Activated naive CD4-positive, alpha-beta T cell treated with anti-CD3 and anti-CD28 coated beads for 36 hours (primary cell): ENCODE results near the gene PNLDC1. TPM values are rescaled to one million over a fixed set of nuclear protein-coding genes. Genes with fewer than 3 reads are reported as not detected.

ENCODE experiments used
- CTCF ChIA-PET: fragments of 350-600 bp; sonication (Branson Sonifier 250); formaldehyde crosslinking; loops from one replicate; lab custom pipeline; 2021; ENCODE audit warnings: antibody characterized with exemption; lab: Charles Lee
- DNase-seq: peaks from one replicate; pipeline ENCODE4 v3.0.0-alpha.2; 2020
- H3K27ac Mint-ChIP-seq: one replicate; pipeline ENCODE4 v1.8.0; 2021; ENCODE audit warnings: mild to moderate bottlenecking, mixed read lengths
- H3K27me3 Mint-ChIP-seq: one replicate; pipeline ENCODE4 v1.8.0; 2021; ENCODE audit warnings: low read depth, mixed read lengths
- H3K36me3 Mint-ChIP-seq: one replicate; pipeline ENCODE4 v1.8.0; 2021; ENCODE audit warnings: low read depth, mixed read lengths
- H3K4me1 Mint-ChIP-seq: one replicate; pipeline ENCODE4 v1.8.0; 2021; ENCODE audit warnings: low read depth, mixed read lengths
- H3K4me3 Mint-ChIP-seq: one replicate; pipeline ENCODE4 v1.8.0; 2021; ENCODE audit warnings: mild to moderate bottlenecking, moderate library complexity, mixed read lengths
- H3K9me3 Mint-ChIP-seq: one replicate; pipeline ENCODE4 v1.8.0; 2021; ENCODE audit warnings: mixed read lengths
- intact Hi-C: fragments of 100-400 bp; cut with micrococcal nuclease; formaldehyde crosslinking; loops from one replicate; pipeline ENCODE4 v1.15.1; 2023
- total RNA-seq, 2 experiments: library from RNA; stranded (reverse); gene quantifications; one replicate each; pipeline ENCODE4 v1.2.3, GENCODE V29; 2021

PNLDC1 gene, protein sequence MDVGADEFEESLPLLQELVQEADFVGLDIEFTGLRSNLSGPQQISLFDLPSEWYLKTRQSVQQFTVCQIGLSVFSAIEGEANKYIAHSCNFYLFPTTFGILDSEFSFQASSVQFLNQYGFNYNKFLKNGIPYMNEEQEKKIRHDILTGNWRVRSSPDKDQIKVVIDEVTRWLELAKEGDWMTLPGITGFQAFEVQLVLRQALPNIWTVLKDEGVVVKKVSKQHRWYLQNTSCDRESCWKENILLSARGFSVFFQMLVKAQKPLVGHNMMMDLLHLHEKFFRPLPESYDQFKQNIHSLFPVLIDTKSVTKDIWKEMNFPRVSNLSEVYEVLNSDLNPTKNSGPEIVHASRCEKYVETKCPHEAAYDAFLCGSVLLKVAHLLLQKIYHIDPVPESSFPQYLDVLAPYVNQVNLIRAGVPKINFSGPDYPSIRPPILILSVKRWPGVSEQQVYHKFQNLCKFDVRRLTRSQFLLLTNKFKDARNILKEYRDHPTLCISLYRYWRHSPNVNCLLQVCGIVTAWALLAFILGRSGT
- under 1 TPM in 1 of 2 experiments, not detected in 1; 0.40 TPM for total RNA-seq

DNA sequence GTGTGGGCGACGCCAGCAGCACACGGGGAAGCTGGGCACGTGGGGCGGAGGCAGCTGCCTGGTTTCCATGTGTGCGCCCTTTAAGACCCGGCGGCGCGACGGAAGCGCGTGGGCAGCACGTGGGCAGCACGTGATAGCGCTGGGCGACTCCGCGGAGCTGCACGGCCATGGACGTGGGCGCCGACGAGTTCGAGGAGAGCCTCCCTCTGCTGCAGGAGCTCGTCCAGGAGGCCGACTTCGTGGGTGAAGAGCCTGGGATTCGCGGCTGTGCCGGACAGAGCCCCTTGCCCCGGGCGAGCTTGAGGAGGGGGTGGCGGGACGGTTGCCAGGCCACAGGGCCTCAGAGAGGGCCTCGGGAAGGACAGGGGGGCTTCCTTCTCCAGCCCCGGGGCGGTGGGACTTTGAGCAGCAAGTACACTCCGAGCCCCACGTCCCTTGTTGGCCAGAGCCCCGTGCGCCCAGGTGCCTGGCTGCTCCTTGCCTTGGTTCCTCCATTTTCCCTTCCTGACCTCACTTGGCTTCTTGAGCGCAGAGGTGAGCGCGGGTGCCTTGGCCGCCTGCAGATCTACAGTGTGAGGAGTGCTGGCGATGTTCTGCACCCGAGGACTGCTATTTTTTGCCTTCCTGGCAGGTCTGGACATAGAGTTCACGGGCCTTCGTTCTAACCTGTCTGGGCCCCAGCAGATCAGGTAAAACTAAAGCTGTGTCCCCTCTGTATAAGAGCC, at the start of gene PNLDC1:
Gene PNLDC1, plus strand, starts transcription at position 136 of the 725 bp plus-strand sequence. Its CDS starts 32 bp downstream, at position 168.
- no peak for DNase-seq
- no peak within 1 kb of the TSS for H3K27ac Mint-ChIP-seq
- intact Hi-C loops: no loop called here
- H3K4me3 Mint-ChIP-seq: no peak within 1 kb of the TSS
- CTCF ChIA-PET: no interaction called here
- peaks cover 19% of the 10 kb centered on the region for H3K36me3 Mint-ChIP-seq
- no peaks in the 10 kb centered on the region for H3K9me3 Mint-ChIP-seq
- H3K4me1 Mint-ChIP-seq: peaks cover 23% of the 10 kb centered on the region
- H3K27me3 Mint-ChIP-seq: no peaks in the 10 kb centered on the region

DNA sequence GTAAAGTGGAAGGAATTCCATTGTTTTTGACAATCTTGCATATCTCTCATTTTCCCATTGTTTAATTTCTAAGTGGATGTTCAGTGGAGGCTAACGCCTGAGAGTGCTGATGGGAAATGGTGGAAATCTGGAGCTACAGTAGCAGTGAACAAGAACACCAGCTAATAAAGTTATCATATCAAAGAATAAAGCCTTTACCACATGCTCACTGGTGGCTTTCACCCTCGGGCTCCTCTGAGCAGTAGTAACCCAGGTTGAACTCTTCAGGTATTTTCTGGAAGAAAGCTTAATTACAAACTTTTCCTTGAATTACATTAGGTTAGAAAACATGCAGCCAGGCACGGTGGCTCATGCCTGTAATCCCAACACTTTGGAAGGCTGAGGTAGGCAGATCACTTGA, 48.6 kb upstream of the PNLDC1 start:
- H3K27ac Mint-ChIP-seq: no peak overlapping the region
- peaks cover 12% of the 10 kb centered on the region for H3K4me1 Mint-ChIP-seq
- H3K4me3 Mint-ChIP-seq: no peak overlapping the region
- no peak for DNase-seq
- no peaks in the 10 kb centered on the region for H3K27me3 Mint-ChIP-seq
- CTCF ChIA-PET: interaction anchor here (0.9 to 1.4 kb wide), 2 partner anchors 13 to 38 kb away, joined by 3 read pairs; partner anchors contain the start of gene TCP1
- peaks cover 42% of the 10 kb centered on the region for H3K36me3 Mint-ChIP-seq
- H3K9me3 Mint-ChIP-seq: no peaks in the 10 kb centered on the region
- intact Hi-C loops: loop anchor here (5.0 kb wide), 1 partner anchor 36 kb away; the partner anchor contains the start of gene TCP1

DNA sequence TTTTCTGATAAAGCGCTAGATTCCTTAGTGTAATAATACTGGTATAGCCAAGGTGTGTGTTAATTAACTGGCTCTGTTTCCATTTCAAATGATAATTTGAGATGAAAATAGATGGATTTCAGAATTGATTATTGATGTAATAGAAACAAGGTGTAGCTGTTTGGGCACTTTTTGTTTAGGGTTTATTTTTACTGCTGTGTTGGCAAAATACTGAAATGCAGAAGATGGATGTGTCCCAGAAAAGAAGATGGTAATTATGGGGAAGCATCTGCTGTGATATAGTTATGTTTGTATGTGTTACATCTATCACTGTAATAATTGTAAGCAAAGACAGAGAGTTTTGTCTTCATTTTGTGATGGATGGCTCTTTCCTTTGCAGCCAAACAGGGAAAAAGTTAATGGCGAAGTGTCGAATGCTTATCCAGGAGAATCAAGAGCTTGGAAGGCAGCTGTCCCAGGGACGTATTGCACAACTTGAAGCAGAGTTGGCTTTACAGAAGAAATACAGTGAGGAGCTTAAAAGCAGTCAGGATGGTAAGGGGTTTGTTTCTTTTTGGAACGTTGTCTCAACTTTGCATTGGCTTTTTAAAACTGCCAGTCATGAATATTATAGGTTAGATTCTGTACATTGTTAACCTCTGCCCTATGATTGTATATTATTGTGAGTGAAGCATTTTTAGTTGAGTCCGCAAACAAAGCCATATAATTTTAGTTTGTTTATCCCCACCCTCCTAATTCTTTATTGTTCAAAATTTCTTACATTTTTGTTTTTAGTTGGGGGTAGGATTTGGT, 46.8 kb upstream of the PNLDC1 start:
- Mint-ChIP-seq H3K36me3 (peaks cover 55% of the 10 kb centered on the region), H3K4me1 (peaks cover 14% of the 10 kb centered on the region), H3K9me3 (no peaks in the 10 kb centered on the region), H3K27ac (peak overlapping the region; percentile 38), H3K4me3 (no peak overlapping the region), H3K27me3 (no peaks in the 10 kb centered on the region)
- intact Hi-C loops: loop anchor here (5.0 kb wide), 1 partner anchor 34 kb away; the partner anchor contains the start of gene TCP1
- CTCF ChIA-PET: interaction anchor here (0.7 kb wide), 1 partner anchor 23 kb away, joined by 3 read pairs; no protein-coding TSS in a partner anchor
- no peak for DNase-seq

DNA sequence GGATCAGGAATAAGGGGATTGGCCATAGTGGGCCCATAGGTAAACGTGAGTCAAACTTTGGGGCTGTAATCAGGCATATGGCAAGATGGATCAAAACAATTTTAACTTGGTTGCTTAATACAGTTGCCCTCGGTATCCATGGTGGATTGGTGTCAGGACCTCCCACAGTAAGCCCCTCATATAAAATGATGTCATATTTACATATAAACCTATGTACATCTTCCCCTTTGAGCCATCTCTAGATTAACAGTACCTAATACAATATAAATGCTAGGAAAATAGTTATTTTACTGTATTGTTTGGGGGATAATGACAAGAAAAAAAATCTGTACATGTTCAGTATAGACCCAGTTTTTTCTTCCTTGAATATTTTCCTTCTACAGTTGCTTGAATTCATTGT, 45.7 kb upstream of the PNLDC1 start:
- intact Hi-C loops: loop anchor here (5.0 kb wide), 1 partner anchor 33 kb away; the partner anchor contains the start of gene TCP1
- Mint-ChIP-seq H3K27ac (no peak overlapping the region), H3K36me3 (peaks cover 51% of the 10 kb centered on the region), H3K27me3 (no peaks in the 10 kb centered on the region), H3K4me3 (no peak overlapping the region), H3K9me3 (no peaks in the 10 kb centered on the region), H3K4me1 (peaks cover 15% of the 10 kb centered on the region)
- DNase-seq: no peak
- CTCF ChIA-PET: no interaction called here

DNA sequence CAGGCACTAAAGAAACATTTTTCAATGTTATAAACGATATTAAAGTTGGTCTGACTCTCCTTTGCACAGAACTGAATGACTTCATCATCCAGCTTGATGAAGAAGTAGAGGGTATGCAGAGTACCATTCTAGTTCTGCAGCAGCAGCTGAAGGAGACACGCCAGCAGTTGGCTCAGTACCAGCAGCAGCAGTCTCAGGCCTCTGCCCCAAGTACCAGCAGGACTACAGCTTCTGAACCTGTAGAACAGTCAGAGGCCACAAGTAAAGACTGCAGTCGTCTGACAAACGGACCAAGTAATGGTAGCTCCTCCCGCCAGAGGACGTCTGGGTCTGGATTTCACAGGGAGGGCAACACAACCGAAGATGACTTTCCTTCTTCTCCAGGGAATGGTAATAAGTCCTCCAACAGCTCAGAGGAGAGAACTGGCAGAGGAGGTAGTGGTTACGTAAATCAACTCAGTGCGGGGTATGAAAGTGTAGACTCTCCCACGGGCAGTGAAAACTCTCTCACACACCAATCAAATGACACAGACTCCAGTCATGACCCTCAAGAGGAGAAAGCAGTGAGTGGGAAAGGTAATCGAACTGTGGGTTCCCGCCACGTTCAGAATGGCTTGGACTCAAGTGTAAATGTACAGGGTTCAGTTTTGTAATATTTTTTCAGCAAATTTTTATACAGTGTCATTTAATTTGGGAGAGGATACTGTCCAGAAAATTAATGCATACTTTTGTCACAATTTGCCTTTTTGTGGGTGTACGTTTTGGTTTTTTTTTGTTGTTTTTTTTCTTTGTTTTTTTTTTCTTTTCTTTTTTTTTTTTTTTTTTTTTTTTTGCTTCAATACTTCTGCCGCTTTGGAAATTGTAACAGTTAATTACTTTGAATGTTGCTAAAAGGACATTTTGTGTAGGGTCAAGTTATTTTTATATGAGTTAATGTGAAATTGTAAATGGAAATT, 44.8 kb upstream of the PNLDC1 start:
- CTCF ChIA-PET: no interaction called here
- no peaks in the 10 kb centered on the region for H3K27me3 Mint-ChIP-seq
- no peaks in the 10 kb centered on the region for H3K9me3 Mint-ChIP-seq
- DNase-seq: no peak
- H3K36me3 Mint-ChIP-seq: peaks cover 49% of the 10 kb centered on the region
- intact Hi-C loops: loop anchor here (5.0 kb wide), 1 partner anchor 32 kb away; the partner anchor contains the start of gene TCP1
- no peak overlapping the region for H3K4me3 Mint-ChIP-seq
- peaks cover 18% of the 10 kb centered on the region for H3K4me1 Mint-ChIP-seq
- peak overlapping the region; percentile 28 for H3K27ac Mint-ChIP-seq

DNA sequence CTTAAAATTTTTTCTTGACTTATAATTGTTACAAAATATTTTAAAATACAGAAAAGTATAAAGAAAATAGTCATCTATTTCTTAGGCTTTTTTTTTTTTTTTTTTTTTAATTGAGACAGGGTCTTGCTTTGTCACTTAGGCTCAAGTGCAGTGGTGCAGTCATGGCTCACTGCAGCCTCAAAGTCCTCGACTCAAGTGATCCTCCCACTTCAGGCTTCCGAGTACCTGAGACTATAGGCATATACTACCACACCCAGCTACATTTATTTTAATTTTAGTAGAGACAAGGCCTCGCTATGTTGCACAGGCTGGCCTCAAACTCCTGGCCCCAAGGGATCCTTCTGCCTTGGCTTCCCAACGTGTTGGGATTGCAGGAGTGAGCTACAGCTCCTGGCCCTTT, 43.6 kb upstream of the PNLDC1 start:
- no peaks in the 10 kb centered on the region for H3K27me3 Mint-ChIP-seq
- CTCF ChIA-PET: no interaction called here
- peaks cover 28% of the 10 kb centered on the region for H3K4me1 Mint-ChIP-seq
- H3K9me3 Mint-ChIP-seq: no peaks in the 10 kb centered on the region
- peak overlapping the region; percentile 27 for H3K27ac Mint-ChIP-seq
- intact Hi-C loops: no loop called here
- H3K4me3 Mint-ChIP-seq: no peak overlapping the region
- peaks cover 52% of the 10 kb centered on the region for H3K36me3 Mint-ChIP-seq
- DNase-seq: no peak

DNA sequence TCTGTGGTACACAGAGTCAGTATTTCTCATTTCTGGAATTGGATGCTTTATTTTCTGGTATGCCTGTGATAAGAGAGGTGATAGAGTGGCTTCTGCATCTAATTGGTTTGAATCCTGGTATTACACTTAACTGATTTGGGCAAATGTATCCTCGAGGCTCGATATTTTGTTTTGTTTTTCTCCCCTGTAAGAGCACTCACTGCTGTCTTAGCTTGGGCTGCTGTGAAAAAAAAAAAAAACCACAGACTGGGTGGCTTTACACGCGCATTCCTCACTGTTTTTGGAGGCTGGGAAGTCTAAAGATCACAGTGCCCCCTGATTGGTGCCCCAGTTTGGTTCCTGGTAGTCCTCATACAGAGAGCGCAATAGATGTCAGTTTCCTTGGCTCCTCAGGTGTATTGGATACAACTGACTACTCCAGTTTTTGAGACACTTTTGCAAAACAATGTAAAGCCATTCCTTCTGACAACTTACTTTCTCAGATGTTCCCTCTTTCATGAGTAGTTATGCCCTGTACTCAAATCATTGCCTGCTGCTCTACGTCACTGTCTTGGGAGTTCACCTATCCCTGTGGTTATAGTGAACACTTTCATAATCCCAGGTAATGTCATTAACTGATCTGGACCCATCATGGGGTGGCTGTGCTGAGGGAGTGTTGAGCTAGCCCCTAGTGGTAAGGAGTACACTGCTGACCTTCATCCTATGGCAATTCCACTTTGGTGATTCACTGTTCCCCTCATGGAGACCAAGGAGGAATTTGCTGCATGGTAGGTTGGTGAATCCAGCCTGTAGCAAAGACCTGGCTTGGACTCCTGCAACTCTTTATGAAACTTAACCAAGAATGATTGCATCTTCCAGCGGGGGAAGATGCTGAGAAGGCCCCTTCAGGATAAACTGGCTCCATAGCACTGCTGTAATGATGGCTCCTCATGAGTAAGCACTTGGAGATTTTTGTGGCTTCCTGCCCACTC, 41.8 kb upstream of the PNLDC1 start:
- CTCF ChIA-PET: no interaction called here
- no peaks in the 10 kb centered on the region for H3K9me3 Mint-ChIP-seq
- H3K4me3 Mint-ChIP-seq: no peak overlapping the region
- H3K27ac Mint-ChIP-seq: peak overlapping the region; percentile 55
- intact Hi-C loops: no loop called here
- peaks cover 34% of the 10 kb centered on the region for H3K4me1 Mint-ChIP-seq
- H3K36me3 Mint-ChIP-seq: peaks cover 55% of the 10 kb centered on the region
- no peak for DNase-seq
- H3K27me3 Mint-ChIP-seq: no peaks in the 10 kb centered on the region

DNA sequence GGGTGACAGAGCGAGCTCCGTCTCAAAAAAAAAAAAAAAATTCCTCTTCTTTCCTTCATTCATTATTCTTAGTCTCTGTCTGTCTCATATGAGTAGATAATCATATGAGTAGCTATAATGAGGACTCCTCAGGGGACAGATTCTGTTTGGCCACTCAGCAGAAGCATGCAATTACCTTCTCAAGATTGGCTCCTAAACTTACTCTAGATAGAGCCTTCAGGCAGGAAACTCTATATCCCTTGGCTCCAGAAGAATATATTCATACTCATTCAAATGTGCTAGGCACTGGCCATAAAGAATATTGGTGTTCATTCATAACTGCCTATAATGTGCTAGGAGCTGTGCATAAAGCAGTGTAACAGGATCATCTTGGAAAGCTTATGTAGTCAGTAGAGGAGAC, 40.4 kb upstream of the PNLDC1 start:
- no peak for DNase-seq
- CTCF ChIA-PET: interaction anchor here (0.9 to 1.3 kb wide), 2 partner anchors 23 to 37 kb away, joined by 4 to 6 read pairs; no protein-coding TSS in a partner anchor
- H3K4me3 Mint-ChIP-seq: no peak overlapping the region
- intact Hi-C loops: loop anchor here (2.0 to 10.0 kb wide), 3 partner anchors 19 to 1115 kb away; partner anchors contain the start of genes DYNLT1 and EZR
- H3K4me1 Mint-ChIP-seq: peaks cover 33% of the 10 kb centered on the region
- H3K27me3 Mint-ChIP-seq: no peaks in the 10 kb centered on the region
- no peaks in the 10 kb centered on the region for H3K9me3 Mint-ChIP-seq
- peaks cover 52% of the 10 kb centered on the region for H3K36me3 Mint-ChIP-seq
- H3K27ac Mint-ChIP-seq: no peak overlapping the region

DNA sequence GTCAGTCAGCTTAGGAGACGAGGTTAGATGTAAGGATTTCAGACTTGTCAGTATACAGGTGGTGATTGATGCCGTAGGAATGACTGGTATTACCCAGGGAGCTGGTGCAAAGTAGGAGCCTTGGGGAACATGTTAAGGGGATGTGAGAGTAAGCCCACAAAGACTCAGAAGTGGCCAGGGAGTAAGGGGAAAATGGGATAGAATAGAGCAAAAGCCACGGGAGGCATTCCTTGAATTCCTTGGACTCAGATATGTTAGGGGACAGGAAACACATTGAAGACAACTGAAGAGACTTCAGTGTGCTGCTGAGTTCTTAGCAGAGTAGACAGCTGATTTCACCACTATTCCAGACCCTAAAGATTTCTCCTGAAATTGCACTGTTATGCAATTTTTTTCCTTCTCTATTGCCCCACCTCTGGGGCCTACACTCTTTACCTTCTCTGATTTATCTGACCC, 39.4 kb upstream of the PNLDC1 start:
- intact Hi-C loops: loop anchor here (2.0 to 10.0 kb wide), 3 partner anchors 20 to 1116 kb away; partner anchors contain the start of genes DYNLT1 and EZR

More for the DNA sequence above, 39.4 kb upstream of the PNLDC1 start:
- H3K4me3 Mint-ChIP-seq: peak overlapping the region; percentile 96
- H3K27me3 Mint-ChIP-seq: no peaks in the 10 kb centered on the region
- peaks cover 33% of the 10 kb centered on the region for H3K4me1 Mint-ChIP-seq
- no peak for DNase-seq
- no peaks in the 10 kb centered on the region for H3K9me3 Mint-ChIP-seq
- H3K36me3 Mint-ChIP-seq: peaks cover 49% of the 10 kb centered on the region
- peak overlapping the region; percentile 96 for H3K27ac Mint-ChIP-seq
- CTCF ChIA-PET: interaction anchor here (0.7 to 1.4 kb wide), 3 partner anchors 38 to 70 kb away, joined by 3 to 5 read pairs (median 4); no protein-coding TSS in a partner anchor
